CD4-positive, alpha-beta memory T cell (primary cell): Measurements from ENCODE around the gene KCNK4. TPM values are rescaled to one million over a fixed set of nuclear protein-coding genes. Genes with fewer than 3 reads are reported as not detected.

Experiments
- CTCF ChIA-PET: fragments of 350-600 bp; sonication (Branson Sonifier 250); formaldehyde crosslinking; loops from one replicate; lab custom pipeline; 2021; ENCODE audit warnings: inconsistent platforms; ENCODE audit not compliant: partially characterized antibody; lab: Charles Lee
- POLR2A ChIA-PET: fragments of 350-600 bp; sonication (Branson Sonifier 250); formaldehyde crosslinking; loops from one replicate; lab custom pipeline; 2021; ENCODE audit not compliant: partially characterized antibody; lab: Charles Lee
- DNase-seq, 5 donors: peaks; one replicate each; pipeline versions ENCODE4 v3.0.0 to v3.0.0-alpha.2; 2020 to 2022; ENCODE audit warnings: mixed read lengths in 1 of 5
- H3K27ac ChIP-seq: one replicate; pipeline ENCODE4 v1.7.0; 2013; ENCODE audit warnings: low read depth, low read length
- H3K27me3 ChIP-seq: 2 replicates; pipeline ENCODE4 v1.7.0; 2013; ENCODE audit warnings: mild to moderate bottlenecking, low read length, moderate library complexity; ENCODE audit not compliant: insufficient read depth
- H3K36me3 ChIP-seq: 2 replicates; pipeline ENCODE4 v1.7.0; 2013; ENCODE audit warnings: mild to moderate bottlenecking, low read length, moderate library complexity; ENCODE audit not compliant: insufficient read depth
- H3K4me1 ChIP-seq: 2 replicates; pipeline ENCODE4 v1.7.0; 2013; ENCODE audit warnings: mild to moderate bottlenecking, low read length, moderate library complexity; ENCODE audit not compliant: insufficient read depth
- H3K4me3 ChIP-seq, 2 donors: one replicate each; pipeline ENCODE4 v1.7.0; 2013; ENCODE audit warnings: low read length in 2 of 2, mild to moderate bottlenecking in 1 of 2
- H3K9me3 ChIP-seq, 2 donors: one replicate each; pipeline ENCODE4 v1.7.0; 2013; ENCODE audit warnings: low read length in 2 of 2, control low read depth in 1 of 2; ENCODE audit not compliant: control insufficient read depth in 1 of 2
- H3K27ac Mint-ChIP-seq, 7 donors: one replicate each; pipeline ENCODE4 v1.8.0; 2020 to 2021; ENCODE audit warnings: mixed read lengths in 7 of 7, mild to moderate bottlenecking in 6 of 7, inconsistent platforms in 3 of 7, moderate library complexity in 3 of 7
- H3K27me3 Mint-ChIP-seq, 2 donors: one replicate each; pipeline ENCODE4 v1.8.0; 2020 to 2021; ENCODE audit warnings: mixed read lengths in 2 of 2
- H3K36me3 Mint-ChIP-seq, 2 donors: one replicate each; pipeline ENCODE4 v1.8.0; 2020 to 2021; ENCODE audit warnings: mixed read lengths in 2 of 2, inconsistent platforms in 1 of 2, mild to moderate bottlenecking in 1 of 2
- H3K4me1 Mint-ChIP-seq, 4 donors: one replicate each; pipeline ENCODE4 v1.8.0; 2020 to 2021; ENCODE audit warnings: mixed read lengths in 4 of 4, mild to moderate bottlenecking in 1 of 4
- H3K4me3 Mint-ChIP-seq, 8 donors: one replicate each; pipeline ENCODE4 v1.8.0; 2020 to 2021; ENCODE audit warnings: mixed read lengths in 8 of 8, mild to moderate bottlenecking in 7 of 8, moderate library complexity in 6 of 8, inconsistent platforms in 3 of 8
- H3K9me3 Mint-ChIP-seq, 8 donors: one replicate each; pipeline ENCODE4 v1.8.0; 2020 to 2021; ENCODE audit warnings: mixed read lengths in 8 of 8, mild to moderate bottlenecking in 5 of 8, inconsistent platforms in 3 of 8, moderate library complexity in 1 of 8
- intact Hi-C: fragments of 100-400 bp; cut with micrococcal nuclease; formaldehyde crosslinking; loops from one replicate; pipeline ENCODE4 v1.15.1; 2023
- polyA plus RNA-seq, 2 donors: library from polyadenylated mRNA; unstranded; fragments of 300-500 nt; fragmentation: Illumina TruSeq; gene quantifications; one replicate each; pipeline ENCODE4 v1.2.3, GENCODE V29; 2021
- total RNA-seq, 2 experiments: library from RNA; stranded (reverse); gene quantifications; one replicate each; pipeline ENCODE4 v1.2.3, GENCODE V29; 2021

KCNK4 gene
- total and polyA plus RNA-seq, 4 experiments from 2014 or later: not detected

DNA sequence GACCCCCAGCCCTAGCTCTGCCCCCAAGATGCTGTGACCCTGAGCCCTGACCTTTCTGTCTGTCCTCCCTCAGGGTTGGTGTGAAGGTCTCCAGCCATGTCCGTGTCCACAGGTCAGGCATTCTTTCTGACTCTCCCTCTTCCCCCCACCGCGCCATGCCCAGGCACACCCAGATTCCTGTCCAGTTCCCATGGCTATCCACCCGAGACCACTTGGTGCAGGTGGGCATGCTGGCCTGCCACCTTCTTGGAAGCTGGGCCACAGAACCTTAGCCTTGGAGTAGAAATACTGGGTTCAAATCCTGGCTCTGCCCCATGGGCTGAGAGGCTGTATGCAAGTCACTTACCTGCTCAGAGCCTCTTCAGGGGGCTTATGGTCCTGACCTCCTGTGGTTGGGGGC lies 42.1 kb upstream of the KCNK4 start:
- no peaks in the 10 kb centered on the region for H3K27me3 ChIP-seq
- Mint-ChIP-seq H3K4me1 (peaks cover 8 to 56% (median 25%) of the 10 kb centered on the region in 4 donors), H3K9me3 (no peaks in the 10 kb centered on the region), H3K4me3 (peak overlapping the region in 4 of 8 donors; percentile 21 to 76 (median 45)), H3K36me3 (peaks cover 0 to 5% of the 10 kb centered on the region in 2 donors), H3K27ac (peak overlapping the region in 1 of 7 donors; percentile 86), H3K27me3 (no peaks in the 10 kb centered on the region)
- CTCF ChIA-PET: interaction anchor here (0.8 to 10.5 kb wide), 9 partner anchors 8 to 54 kb away, joined by 3 to 121 read pairs (median 10); partner anchors contain the start of genes CATSPERZ, DNAJC4, ESRRA and FERMT3
- H3K27ac ChIP-seq: no peak overlapping the region
- no peak for DNase-seq
- intact Hi-C loops: loop anchor here (10.0 kb wide), 1 partner anchor 526 kb away; the partner anchor contains the start of gene SF1
- POLR2A ChIA-PET: interaction anchor here (0.9 to 38.9 kb wide), 7 partner anchors 8 to 55 kb away, joined by 3 to 937 read pairs (median 23); partner anchors contain the start of genes DNAJC4, FERMT3, FKBP2 and VEGFB
- no peak overlapping the region for H3K4me3 ChIP-seq
- H3K9me3 ChIP-seq: no peaks in the 10 kb centered on the region
- H3K4me1 ChIP-seq: peaks cover 54% of the 10 kb centered on the region
- no peaks in the 10 kb centered on the region for H3K36me3 ChIP-seq

DNA sequence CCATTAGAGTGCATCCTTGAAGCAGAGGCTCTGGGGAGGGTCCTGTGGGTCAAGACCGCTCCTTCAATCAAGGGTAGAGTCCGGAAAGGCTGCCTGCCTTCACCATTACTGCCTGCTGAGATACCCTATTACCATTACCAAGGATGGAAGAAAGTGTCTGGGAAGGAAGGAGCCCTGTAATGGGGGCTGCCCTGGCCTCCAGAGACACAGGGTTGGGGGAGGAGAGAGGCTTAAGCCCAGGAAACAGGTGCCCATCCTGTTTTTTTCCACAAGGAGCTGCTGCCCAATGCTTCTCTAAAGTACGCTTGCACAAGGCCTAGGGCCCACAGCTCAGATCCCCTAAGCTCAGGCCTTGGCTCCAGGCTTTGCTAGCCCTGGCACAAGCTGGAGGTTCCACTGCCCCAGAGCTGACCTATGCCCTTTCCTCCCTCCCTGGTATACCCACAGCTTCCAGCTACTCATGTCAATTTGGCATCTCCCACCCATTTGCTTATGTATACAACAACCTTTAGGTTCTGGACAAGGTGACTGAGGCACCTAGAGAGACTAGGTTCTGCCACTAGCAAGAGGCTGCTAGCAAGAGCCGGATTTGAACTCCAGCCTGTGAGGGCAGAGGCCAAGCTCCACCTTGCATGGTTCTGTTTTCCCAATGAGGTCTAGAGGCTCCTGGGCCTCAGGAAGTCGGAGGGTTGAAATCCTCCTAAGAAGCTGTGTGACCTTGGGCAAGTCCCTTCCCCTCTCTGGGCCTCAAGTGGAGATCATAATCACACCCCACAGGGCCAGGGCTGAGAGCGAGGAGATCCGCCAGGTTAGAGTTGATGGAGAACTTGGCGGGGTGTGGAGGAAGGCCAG lies 41.3 kb upstream of the KCNK4 start:
- peaks cover 8 to 52% (median 25%) of the 10 kb centered on the region in 4 donors for H3K4me1 Mint-ChIP-seq
- no peak for DNase-seq
- CTCF ChIA-PET: interaction anchor here (0.8 to 10.5 kb wide), 19 partner anchors 9 to 105 kb away, joined by 3 to 121 read pairs (median 6); partner anchors contain the start of genes CATSPERZ, DNAJC4, ESRRA and FERMT3
- Histone ChIP-seq H3K4me1 (peaks cover 54% of the 10 kb centered on the region), H3K27ac (no peak overlapping the region), H3K9me3 (no peaks in the 10 kb centered on the region), H3K4me3 (no peak overlapping the region), H3K27me3 (no peaks in the 10 kb centered on the region), H3K36me3 (no peaks in the 10 kb centered on the region)
- H3K27me3 Mint-ChIP-seq: no peaks in the 10 kb centered on the region
- H3K36me3 Mint-ChIP-seq: peaks cover 0 to 2% of the 10 kb centered on the region in 2 donors
- no peaks in the 10 kb centered on the region for H3K9me3 Mint-ChIP-seq
- intact Hi-C loops: loop anchor here (10.0 kb wide), 1 partner anchor 525 kb away; the partner anchor contains the start of gene SF1
- peak overlapping the region; percentile 15 to 79 (median 46) for H3K4me3 Mint-ChIP-seq
- POLR2A ChIA-PET: interaction anchor here (1.1 to 38.9 kb wide), 11 partner anchors 9 to 68 kb away, joined by 3 to 937 read pairs (median 11); partner anchors contain the start of genes BAD, DNAJC4, FERMT3 and FKBP2
- H3K27ac Mint-ChIP-seq: peak overlapping the region in 3 of 7 donors; percentile 1 to 86 (median 10)

DNA sequence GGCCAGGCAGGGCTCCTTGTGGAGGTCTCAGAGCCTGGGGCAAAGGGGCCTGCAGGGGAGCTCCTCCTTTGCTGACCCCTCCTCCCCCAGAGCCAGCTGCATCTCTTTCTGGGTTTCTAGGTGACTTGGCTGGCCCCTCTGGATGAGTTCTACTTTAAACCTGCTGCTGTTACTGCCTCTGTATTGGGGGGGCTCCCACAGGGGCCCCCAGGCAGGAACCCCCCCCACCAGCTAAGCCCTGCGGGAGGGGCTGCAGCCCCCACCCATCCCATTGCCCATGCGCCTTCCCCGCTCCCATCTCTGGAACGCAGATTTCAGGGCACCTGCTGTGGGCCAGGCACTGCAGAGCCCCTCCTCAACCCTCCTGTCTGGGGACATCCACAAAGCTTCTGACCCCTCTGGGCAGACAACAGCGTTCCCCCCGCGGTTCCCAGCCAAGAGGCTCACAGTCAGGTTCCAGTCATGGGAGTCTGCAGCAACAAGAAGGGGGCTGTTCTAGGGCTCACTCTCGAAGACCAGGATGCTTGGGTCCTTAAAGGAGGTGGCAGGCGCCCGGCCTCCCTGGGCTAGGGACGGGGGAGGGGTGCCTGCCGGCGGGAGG lies 40.6 kb upstream of the KCNK4 start:
- H3K9me3 ChIP-seq: no peaks in the 10 kb centered on the region
- DNase-seq: no peak
- H3K36me3 ChIP-seq: no peaks in the 10 kb centered on the region
- H3K27ac Mint-ChIP-seq: peak overlapping the region in 1 of 7 donors; percentile 68
- H3K9me3 Mint-ChIP-seq: no peaks in the 10 kb centered on the region
- peak overlapping the region in 1 of 2 donors; percentile 38 for H3K4me3 ChIP-seq
- H3K4me3 Mint-ChIP-seq: peak overlapping the region in 7 of 8 donors; percentile 44 to 89 (median 87)
- intact Hi-C loops: loop anchor here (1.0 kb wide), 4 partner anchors 19 to 51 kb away; partner anchors contain the start of gene DNAJC4
- peaks cover 0 to 2% of the 10 kb centered on the region in 2 donors for H3K36me3 Mint-ChIP-seq
- no peaks in the 10 kb centered on the region for H3K27me3 Mint-ChIP-seq
- POLR2A ChIA-PET: interaction anchor here (1.1 to 38.9 kb wide), 12 partner anchors 8 to 67 kb away, joined by 3 to 937 read pairs (median 12); partner anchors contain the start of genes BAD, DNAJC4, FERMT3 and FKBP2
- peaks cover 46% of the 10 kb centered on the region for H3K4me1 ChIP-seq
- CTCF ChIA-PET: interaction anchor here (0.6 to 10.5 kb wide), 22 partner anchors 8 to 1686 kb away, joined by 3 to 121 read pairs (median 6); partner anchors contain the start of genes CATSPERZ, DNAJC4, ESRRA and FERMT3
- peaks cover 5 to 46% (median 20%) of the 10 kb centered on the region in 4 donors for H3K4me1 Mint-ChIP-seq
- no peaks in the 10 kb centered on the region for H3K27me3 ChIP-seq
- no peak overlapping the region for H3K27ac ChIP-seq

DNA sequence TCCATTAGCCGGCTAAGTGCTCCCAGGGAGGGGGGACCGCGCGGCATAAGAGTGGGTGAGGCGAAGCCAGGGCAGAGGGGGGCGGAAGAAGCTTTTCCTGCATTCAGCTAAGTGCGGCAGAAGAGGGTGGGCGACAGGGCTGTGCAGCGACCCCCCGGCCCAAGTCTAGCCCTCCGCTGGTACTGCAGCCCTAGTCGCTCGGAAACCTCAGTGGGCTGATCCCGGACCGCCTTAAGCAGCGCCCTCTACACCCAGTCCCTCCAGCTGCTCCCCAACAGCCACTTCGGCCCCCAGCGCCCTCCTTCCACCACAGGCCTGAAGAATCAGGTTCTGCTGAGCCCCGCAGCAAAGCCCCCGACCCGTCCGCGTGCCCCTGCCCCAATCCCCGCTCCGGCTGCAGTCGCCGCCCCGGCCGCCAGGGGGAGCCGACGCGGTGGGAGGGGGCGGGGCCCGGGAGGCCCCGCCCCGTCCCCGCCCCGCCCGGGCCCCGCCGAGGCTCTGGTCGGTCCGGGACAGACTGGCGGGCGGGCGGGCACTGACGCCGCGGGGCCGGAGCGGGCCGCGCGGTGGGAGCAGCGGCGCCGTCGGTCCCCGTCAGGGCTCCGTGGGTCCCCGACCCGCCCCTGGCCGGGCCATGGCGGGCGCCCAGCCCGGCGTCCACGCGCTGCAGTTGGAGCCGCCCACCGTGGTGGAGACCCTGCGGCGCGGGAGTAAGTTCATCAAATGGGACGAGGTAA lies 39.9 kb upstream of the KCNK4 start, which contains the start of gene PLCB3:
TSS of gene PLCB3 (plus strand) at position 515 of the 737 bp plus-strand sequence. CDS start at position 635, 120 bp downstream.
- H3K27me3 ChIP-seq: no peaks in the 10 kb centered on the region
- Mint-ChIP-seq H3K27me3 (no peaks in the 10 kb centered on the region), H3K4me1 (peaks cover 5 to 40% (median 16%) of the 10 kb centered on the region in 4 donors), H3K9me3 (no peaks in the 10 kb centered on the region), H3K36me3 (peaks cover 0 to 2% of the 10 kb centered on the region in 2 donors), H3K4me3 (peak within 1 kb of the TSS; percentile 84 to 89 (median 88)), H3K27ac (peak within 1 kb of the TSS; percentile 81 to 89 (median 85))
- ChIA-PET CTCF (interaction anchor here (0.6 to 10.5 kb wide), 20 partner anchors 8 to 1686 kb away, joined by 3 to 121 read pairs (median 6); partner anchors contain the start of genes CATSPERZ, DNAJC4, ESRRA and FERMT3), POLR2A (interaction anchor here (1.1 to 38.9 kb wide), 12 partner anchors 9 to 67 kb away, joined by 3 to 937 read pairs (median 12); partner anchors contain the start of genes BAD, DNAJC4, FERMT3 and FKBP2)
- peak within 1 kb of the TSS; percentile 17 to 56 for H3K4me3 ChIP-seq
- no peaks in the 10 kb centered on the region for H3K36me3 ChIP-seq
- H3K9me3 ChIP-seq: no peaks in the 10 kb centered on the region
- peak; percentile 53 to 55 (median 53) for DNase-seq
- intact Hi-C loops: loop anchor here (1.0 kb wide), 4 partner anchors 18 to 50 kb away; partner anchors contain the start of gene DNAJC4
- H3K27ac ChIP-seq: peak within 1 kb of the TSS; percentile 36
- peaks cover 40% of the 10 kb centered on the region for H3K4me1 ChIP-seq

DNA sequence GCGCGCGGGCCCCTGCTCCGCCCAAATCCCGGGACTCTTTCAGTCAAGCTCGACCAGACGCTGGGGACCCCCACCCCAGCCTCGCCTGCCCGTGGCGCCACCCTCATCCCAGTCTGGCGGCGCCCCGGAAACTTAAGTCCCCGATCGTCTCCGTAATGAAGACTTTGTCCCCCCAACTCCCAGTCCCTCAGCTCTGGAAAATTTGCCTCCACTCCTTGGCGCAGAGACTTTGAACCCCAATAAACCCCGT lies 39.4 kb upstream of the KCNK4 start:
- no peaks in the 10 kb centered on the region for H3K9me3 Mint-ChIP-seq
- Histone ChIP-seq H3K27me3 (no peaks in the 10 kb centered on the region), H3K4me1 (peaks cover 40% of the 10 kb centered on the region), H3K36me3 (peaks cover 3% of the 10 kb centered on the region), H3K27ac (peak overlapping the region; percentile 36), H3K9me3 (no peaks in the 10 kb centered on the region), H3K4me3 (peak overlapping the region; percentile 17 to 56)
- peaks cover 0 to 3% of the 10 kb centered on the region in 2 donors for H3K36me3 Mint-ChIP-seq
- ChIA-PET POLR2A (interaction anchor here (1.2 to 38.9 kb wide), 9 partner anchors 9 to 66 kb away, joined by 3 to 937 read pairs (median 23); partner anchors contain the start of genes DNAJC4, FERMT3, FKBP2 and GPR137), CTCF (interaction anchor here (1.7 to 10.5 kb wide), 6 partner anchors 10 to 66 kb away, joined by 4 to 121 read pairs (median 30); partner anchors contain the start of genes CATSPERZ, ESRRA, FERMT3 and PRDX5)
- H3K27me3 Mint-ChIP-seq: no peaks in the 10 kb centered on the region
- DNase-seq: no peak
- peaks cover 5 to 40% (median 15%) of the 10 kb centered on the region in 4 donors for H3K4me1 Mint-ChIP-seq
- intact Hi-C loops: loop anchor here (1.0 kb wide), 4 partner anchors 18 to 50 kb away; partner anchors contain the start of gene DNAJC4
- H3K4me3 Mint-ChIP-seq: peak overlapping the region; percentile 81 to 89 (median 86)
- peak overlapping the region in 6 of 7 donors; percentile 53 to 88 (median 83) for H3K27ac Mint-ChIP-seq
